HL-60 (cell line): ENCODE data around the gene NUTM1.

Experiments used
- DNase-seq, 2 experiments: peaks; one replicate each; pipeline ENCODE4 v3.0.0-alpha.2; 2010 to 2020; ENCODE audit warnings: low read depth in 1 of 2, low spot score in 1 of 2
- H3K27ac ChIP-seq: fragments of 250-450 bp; sonication (Bioruptor Pico); replicated peaks from 2 replicates; pipeline ENCODE4 v1.5.1; 2020; ENCODE audit warnings: mild to moderate bottlenecking, moderate library complexity
- H3K27me3 ChIP-seq: fragments of 250-450 bp; sonication (Bioruptor Pico); 2 replicates; pipeline ENCODE4 v1.5.1; 2021; ENCODE audit warnings: mild to moderate bottlenecking, moderate library complexity; ENCODE audit not compliant: insufficient read depth, poor library complexity, severe bottlenecking
- H3K4me3 ChIP-seq: replicated peaks from 2 replicates; pipeline ENCODE4 v1.5.1; 2011; ENCODE audit warnings: mild to moderate bottlenecking, control low read depth, low read length; ENCODE audit not compliant: insufficient read depth
- GABPA ChIP-seq: IDR thresholded peaks from 2 replicates; pipeline ENCODE4 v1.6.1; 2012; ENCODE audit warnings: low read depth
- POLR2AphosphoS5 ChIP-seq: IDR thresholded peaks from 2 replicates; pipeline ENCODE4 v1.6.1; 2012; ENCODE audit warnings: low read depth
- REST ChIP-seq: IDR thresholded peaks from 2 replicates; pipeline ENCODE4 v1.6.1; 2012; ENCODE audit warnings: low read depth; ENCODE audit not compliant: insufficient replicate concordance
- SPI1 ChIP-seq: IDR thresholded peaks from 2 replicates; pipeline ENCODE4 v1.6.1; 2012; ENCODE audit warnings: low read depth, mild to moderate bottlenecking, borderline replicate concordance
- long read RNA-seq: library from polyadenylated mRNA; unstranded; transcript quantifications from one replicate; pipeline ENCODE4 v2.0.0, GENCODE V29; 2020
- TF ChIP-seq, protein P1 (sequence below): IDR thresholded peaks from one replicate; pipeline ENCODE4 v1.5.1; 2011; ENCODE audit warnings: low read length, control low read depth, inconsistent platforms; ENCODE audit not compliant: insufficient read depth

NUTM1 gene
- long read RNA-seq: 0 reads

GRCh38 chr15:34342737-34343575, at the start of gene NUTM1, which contains the start of gene NOP10:
TSS of gene NUTM1 (plus strand) at chr15:34343315. CDS start at chr15:34343697, 382 bp downstream.
TSS of gene NOP10 (minus strand) at chr15:34343136. CDS start at chr15:34343073, 63 bp downstream.
- H3K27me3 ChIP-seq: no peaks in the 10 kb centered on the region
- peak; percentile 90 to 95 for DNase-seq
- TF ChIP-seq GABPA: peak; percentile 87
- TF ChIP-seq SPI1: peak; percentile 37; the same call in 1 of the 2 replicates
- peak; percentile 83 for TF ChIP-seq POLR2AphosphoS5
- TF ChIP-seq REST: no peak
- TF ChIP-seq, protein P1, sequence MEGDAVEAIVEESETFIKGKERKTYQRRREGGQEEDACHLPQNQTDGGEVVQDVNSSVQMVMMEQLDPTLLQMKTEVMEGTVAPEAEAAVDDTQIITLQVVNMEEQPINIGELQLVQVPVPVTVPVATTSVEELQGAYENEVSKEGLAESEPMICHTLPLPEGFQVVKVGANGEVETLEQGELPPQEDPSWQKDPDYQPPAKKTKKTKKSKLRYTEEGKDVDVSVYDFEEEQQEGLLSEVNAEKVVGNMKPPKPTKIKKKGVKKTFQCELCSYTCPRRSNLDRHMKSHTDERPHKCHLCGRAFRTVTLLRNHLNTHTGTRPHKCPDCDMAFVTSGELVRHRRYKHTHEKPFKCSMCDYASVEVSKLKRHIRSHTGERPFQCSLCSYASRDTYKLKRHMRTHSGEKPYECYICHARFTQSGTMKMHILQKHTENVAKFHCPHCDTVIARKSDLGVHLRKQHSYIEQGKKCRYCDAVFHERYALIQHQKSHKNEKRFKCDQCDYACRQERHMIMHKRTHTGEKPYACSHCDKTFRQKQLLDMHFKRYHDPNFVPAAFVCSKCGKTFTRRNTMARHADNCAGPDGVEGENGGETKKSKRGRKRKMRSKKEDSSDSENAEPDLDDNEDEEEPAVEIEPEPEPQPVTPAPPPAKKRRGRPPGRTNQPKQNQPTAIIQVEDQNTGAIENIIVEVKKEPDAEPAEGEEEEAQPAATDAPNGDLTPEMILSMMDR: peak; percentile 88
- H3K4me3 ChIP-seq: peak within 1 kb of the TSS; percentile 88
- H3K27ac ChIP-seq: peak within 1 kb of the TSS; percentile 85

- Histone ChIP-seq H3K4me3 (no peak overlapping the region), H3K27me3 (no peaks in the 10 kb centered on the region), H3K27ac (no peak overlapping the region)
- TF ChIP-seq SPI1 (no peak), GABPA (no peak), POLR2AphosphoS5 (no peak), REST (no peak)
- TF ChIP-seq, protein P1: no peak
- no peak for DNase-seq
Measured at GRCh38 chr15:34297059-34297458, 46.1 kb upstream of the NUTM1 start.

DNA sequence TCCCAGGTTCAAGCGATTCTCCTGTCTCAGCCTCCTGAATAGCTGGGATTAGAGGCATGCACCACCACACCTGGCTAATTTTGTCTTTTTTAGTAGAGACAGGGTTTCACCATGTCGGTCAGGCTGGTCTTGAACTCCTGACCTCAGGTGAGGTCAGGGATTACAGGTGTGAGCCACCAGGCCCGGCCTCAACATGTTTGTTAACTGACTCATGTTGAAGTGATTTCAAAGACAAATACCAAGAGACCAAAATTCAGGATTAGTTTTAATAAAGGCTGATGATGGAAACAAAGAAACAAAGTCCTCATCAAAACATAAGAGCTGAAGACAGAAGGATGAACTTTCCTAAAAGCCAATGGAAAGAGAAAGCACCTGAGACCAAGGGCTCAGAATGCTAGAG, 42.1 kb upstream of the NUTM1 start:
- TF ChIP-seq REST (no peak), SPI1 (no peak), POLR2AphosphoS5 (no peak), GABPA (no peak)
- TF ChIP-seq, protein P1: no peak
- no peak overlapping the region for H3K4me3 ChIP-seq
- no peak overlapping the region for H3K27ac ChIP-seq
- no peak for DNase-seq
- H3K27me3 ChIP-seq: no peaks in the 10 kb centered on the region
